NB4 (cell line): ENCODE data around the gene SIN3A.
"Not testable (repeated sequence)": the region's sequence is repeated elsewhere in the genome, so short reads cannot be mapped to it uniquely, and the experiment has no call there.

Experiments used
- DNase-seq: peaks from one replicate; pipeline ENCODE4 v3.0.0; 2010; ENCODE audit warnings: low read depth
- H3K4me3 ChIP-seq: one replicate; pipeline ENCODE4 v1.5.1; 2011; ENCODE audit warnings: mild to moderate bottlenecking, low read depth, low read length, moderate library complexity
- CTCF ChIP-seq: IDR thresholded peaks from one replicate; pipeline ENCODE4 v1.5.1; 2012; ENCODE audit warnings: low read depth, low read length
- MAX ChIP-seq: IDR thresholded peaks from 2 replicates; pipeline ENCODE4 v1.6.1; 2011; ENCODE audit warnings: low read depth, low read length
- MYC ChIP-seq: IDR thresholded peaks from 2 replicates; pipeline ENCODE4 v1.6.1; 2011; ENCODE audit warnings: low read depth, low read length
- POLR2A ChIP-seq: IDR thresholded peaks from 2 replicates; pipeline ENCODE4 v1.6.1; 2011; ENCODE audit warnings: mild to moderate bottlenecking; ENCODE audit not compliant: insufficient read length; ENCODE audit errors: extremely low read depth

Gene SIN3A

GRCh38 chr15:75352186-75353080, 99.1 kb downstream of the SIN3A start:
- TF ChIP-seq CTCF (no peak), MAX (no peak), POLR2A (no peak), MYC (no peak)
- no peak overlapping the region for H3K4me3 ChIP-seq
- no peak for DNase-seq

- TF ChIP-seq MYC, result no peak
- peak; percentile 9 for TF ChIP-seq POLR2A
- no peak for TF ChIP-seq CTCF
- no peak for TF ChIP-seq MAX
- H3K4me3 ChIP-seq, result no peak overlapping the region
- DNase-seq, result peak; percentile 52
Measured at GRCh38 chr15:75350601-75351361, 100.7 kb downstream of the SIN3A start.

GRCh38 chr15:75349851-75350588, 101.5 kb downstream of the SIN3A start:
- H3K4me3 ChIP-seq, result no peak overlapping the region
- DNase-seq, result peak; percentile 92
- TF ChIP-seq MYC (no peak), MAX (no peak), CTCF (no peak), POLR2A (peak; percentile 11)

DNA sequence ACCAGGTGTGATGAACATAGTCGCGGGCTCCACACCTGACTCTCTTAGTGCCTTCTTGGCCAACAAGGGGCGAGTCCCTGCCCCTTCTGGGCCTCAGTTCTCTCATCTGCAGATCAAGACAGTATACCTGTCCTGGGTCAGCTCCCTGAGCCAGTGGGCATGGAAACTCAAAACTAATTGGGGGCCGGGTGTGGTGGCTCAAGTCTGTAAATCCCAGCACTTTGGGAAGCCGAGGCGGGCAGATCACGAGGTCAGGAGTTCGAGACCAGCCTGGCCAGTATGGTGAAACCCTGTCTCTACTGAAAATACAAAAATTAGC, 102.2 kb downstream of the SIN3A start:
- not testable (repeated sequence) for DNase-seq, H3K4me3 ChIP-seq

GRCh38 chr15:75348562-75349350, 102.7 kb downstream of the SIN3A start:
- no peak overlapping the region for H3K4me3 ChIP-seq
- no peak for DNase-seq
- no peak for TF ChIP-seq MAX
- no peak for TF ChIP-seq CTCF
- TF ChIP-seq MYC, result no peak
- TF ChIP-seq POLR2A, result no peak
